ENCODE measurements around the gene ADGRG3.

DNA sequence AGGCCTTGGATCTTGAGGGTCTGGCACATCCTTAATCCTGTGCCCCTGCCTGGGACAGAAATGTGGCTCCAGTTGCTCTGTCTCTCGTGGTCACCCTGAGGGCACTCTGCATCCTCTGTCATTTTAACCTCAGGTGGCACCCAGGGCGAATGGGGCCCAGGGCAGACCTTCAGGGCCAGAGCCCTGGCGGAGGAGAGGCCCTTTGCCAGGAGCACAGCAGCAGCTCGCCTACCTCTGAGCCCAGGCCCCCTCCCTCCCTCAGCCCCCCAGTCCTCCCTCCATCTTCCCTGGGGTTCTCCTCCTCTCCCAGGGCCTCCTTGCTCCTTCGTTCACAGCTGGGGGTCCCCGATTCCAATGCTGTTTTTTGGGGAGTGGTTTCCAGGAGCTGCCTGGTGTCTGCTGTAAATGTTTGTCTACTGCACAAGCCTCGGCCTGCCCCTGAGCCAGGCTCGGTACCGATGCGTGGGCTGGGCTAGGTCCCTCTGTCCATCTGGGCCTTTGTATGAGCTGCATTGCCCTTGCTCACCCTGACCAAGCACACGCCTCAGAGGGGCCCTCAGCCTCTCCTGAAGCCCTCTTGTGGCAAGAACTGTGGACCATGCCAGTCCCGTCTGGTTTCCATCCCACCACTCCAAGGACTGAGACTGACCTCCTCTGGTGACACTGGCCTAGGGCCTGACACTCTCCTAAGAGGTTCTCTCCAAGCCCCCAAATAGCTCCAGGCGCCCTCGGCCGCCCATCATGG, 4.0 kb upstream of the ADGRG3 start:
- TF ChIP-seq, protein P1, sequence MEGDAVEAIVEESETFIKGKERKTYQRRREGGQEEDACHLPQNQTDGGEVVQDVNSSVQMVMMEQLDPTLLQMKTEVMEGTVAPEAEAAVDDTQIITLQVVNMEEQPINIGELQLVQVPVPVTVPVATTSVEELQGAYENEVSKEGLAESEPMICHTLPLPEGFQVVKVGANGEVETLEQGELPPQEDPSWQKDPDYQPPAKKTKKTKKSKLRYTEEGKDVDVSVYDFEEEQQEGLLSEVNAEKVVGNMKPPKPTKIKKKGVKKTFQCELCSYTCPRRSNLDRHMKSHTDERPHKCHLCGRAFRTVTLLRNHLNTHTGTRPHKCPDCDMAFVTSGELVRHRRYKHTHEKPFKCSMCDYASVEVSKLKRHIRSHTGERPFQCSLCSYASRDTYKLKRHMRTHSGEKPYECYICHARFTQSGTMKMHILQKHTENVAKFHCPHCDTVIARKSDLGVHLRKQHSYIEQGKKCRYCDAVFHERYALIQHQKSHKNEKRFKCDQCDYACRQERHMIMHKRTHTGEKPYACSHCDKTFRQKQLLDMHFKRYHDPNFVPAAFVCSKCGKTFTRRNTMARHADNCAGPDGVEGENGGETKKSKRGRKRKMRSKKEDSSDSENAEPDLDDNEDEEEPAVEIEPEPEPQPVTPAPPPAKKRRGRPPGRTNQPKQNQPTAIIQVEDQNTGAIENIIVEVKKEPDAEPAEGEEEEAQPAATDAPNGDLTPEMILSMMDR (IDR thresholded peaks at IDR 0.05; ENCODE audit: insufficient read depth, low read length, poor library complexity, severe bottlenecking): no peak
- no peak for TF ChIP-seq EZH2phosphoT487 (conservative IDR thresholded peaks at IDR 0.05; ENCODE audit: low read length)

All from SU-DHL-6 (cell line).